ENCODE measurements around the gene MRPL48. TPM values are rescaled to one million over a fixed set of nuclear protein-coding genes. Genes with fewer than 3 reads are reported as not detected.
"Not testable (repeated sequence)": the region's sequence is repeated elsewhere in the genome, so short reads cannot be mapped to it uniquely, and the experiment has no call there.

The MRPL48 gene
- total RNA-seq, 1 experiment from 2014 or later, result 66.8 TPM

- ATAC-seq (no peak), DNase-seq (ENCODE audit: low read depth, low spot score) (no peak)
- RAD21 ChIA-PET (ENCODE audit: low non-redundant PET in 1 of 2, low total read pairs in 2 of 2, uncharacterized antibody in 2 of 2, unreplicated experiment in 2 of 2), result no interaction called here
- Histone ChIP-seq H3K9me2 (ENCODE audit: insufficient read depth) (no peaks in the 10 kb centered on the region), H2AFZ (ENCODE audit: low read depth, low read length, poor library complexity, severe bottlenecking) (no peak overlapping the region), H3K27ac (ENCODE audit: low read depth, low read length) (no peak overlapping the region), H3K36me3 (ENCODE audit: control insufficient read depth in 1 of 2, insufficient read depth in 2 of 2, low read length in 2 of 2) (no peaks in the 10 kb centered on the region), H3K4me2 (ENCODE audit: low read length) (no peak overlapping the region), H3K27me3 (ENCODE audit: insufficient read depth, low read length) (no peaks in the 10 kb centered on the region), H3K9me3 (ENCODE audit: control insufficient read depth in 1 of 2, insufficient read depth in 1 of 2, low read depth in 1 of 2, low read length in 2 of 2) (no peaks in the 10 kb centered on the region), H3K79me2 (ENCODE audit: insufficient read depth, low read length) (no peaks in the 10 kb centered on the region), H3K4me1 (ENCODE audit: control insufficient read depth in 1 of 2, insufficient read depth in 2 of 2, low read length in 2 of 2) (peaks cover 0 to 5% of the 10 kb centered on the region in 2 experiments; a peak in 1 of 4 replicates), H3K9ac (ENCODE audit: low read length) (no peak overlapping the region), H4K20me1 (ENCODE audit: insufficient read depth) (no peaks in the 10 kb centered on the region), H3K4me3 (replicated peaks in 1 of 2; ENCODE audit: low read depth in 1 of 2, low read length in 2 of 2) (no peak overlapping the region)
- POLR2A ChIA-PET, result interaction anchor here (5.5 kb wide), 1 partner anchor 11 kb away, joined by 51 read pairs; no protein-coding TSS in a partner anchor
- CTCF ChIA-PET, result no interaction called here
- no peak for TF ChIP-seq JUND (IDR thresholded peaks at IDR 0.05)
- no peak for TF ChIP-seq EZH2phosphoT487 (IDR thresholded peaks at IDR 0.05; ENCODE audit: borderline replicate concordance)
- no peak for TF ChIP-seq ELF1 (IDR thresholded peaks at IDR 0.05; ENCODE audit: borderline replicate concordance, low read depth)
- TF ChIP-seq RAD21 (IDR thresholded peaks at IDR 0.05; ENCODE audit: low read depth), result no peak
- no peak for TF ChIP-seq ATF3 (IDR thresholded peaks at IDR 0.05)
- TF ChIP-seq EZH2 (IDR thresholded peaks at IDR 0.05), result no peak
- TF ChIP-seq ZNF274 (IDR thresholded peaks at IDR 0.05; ENCODE audit: low read depth, low read length), result no peak
- TF ChIP-seq FOSL1 (IDR thresholded peaks at IDR 0.05; ENCODE audit: low read depth), result no peak
- no TSS peak for BruUV-seq (replicated peaks)
- intact Hi-C loops (cut with micrococcal nuclease), result no loop called here
Observed at GRCh38 chr11:73766763-73767162, 20.9 kb upstream of the MRPL48 start.

DNA sequence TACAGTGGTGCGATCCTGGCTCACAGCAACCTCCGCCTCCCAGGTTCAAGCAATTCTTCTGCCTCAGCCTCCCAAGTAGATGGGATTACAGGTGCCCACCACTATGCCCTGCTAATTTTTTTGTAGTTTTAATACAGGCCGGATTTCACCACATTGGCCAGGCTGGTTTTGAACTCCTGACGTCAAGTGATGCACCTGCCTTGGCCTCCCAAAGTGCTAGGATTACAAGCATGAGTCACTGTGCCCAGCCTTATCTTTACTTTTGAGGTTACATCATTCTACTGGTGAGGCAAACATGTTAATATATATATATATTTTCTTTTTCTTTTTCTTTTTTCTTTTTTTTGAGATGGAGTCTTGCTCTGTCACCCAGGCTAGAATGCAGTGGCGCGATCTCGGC, 16.9 kb upstream of the MRPL48 start:
- ATAC-seq; H4K20me1 ChIP-seq (ENCODE audit: insufficient read depth); H3K9ac ChIP-seq (ENCODE audit: low read length); H3K36me3 ChIP-seq (ENCODE audit: control insufficient read depth in 1 of 2, insufficient read depth in 2 of 2, low read length in 2 of 2); intact Hi-C loops (cut with micrococcal nuclease); CTCF ChIA-PET; H3K9me2 ChIP-seq (ENCODE audit: insufficient read depth); POLR2A ChIA-PET; H3K4me1 ChIP-seq (ENCODE audit: control insufficient read depth in 1 of 2, insufficient read depth in 2 of 2, low read length in 2 of 2); H3K27me3 ChIP-seq (ENCODE audit: insufficient read depth, low read length); H3K4me2 ChIP-seq (ENCODE audit: low read length); BruUV-seq (replicated peaks); H3K4me3 ChIP-seq (replicated peaks in 1 of 2; ENCODE audit: low read depth in 1 of 2, low read length in 2 of 2); H3K79me2 ChIP-seq (ENCODE audit: insufficient read depth, low read length); DNase-seq (ENCODE audit: low read depth, low spot score); H3K9me3 ChIP-seq (ENCODE audit: control insufficient read depth in 1 of 2, insufficient read depth in 1 of 2, low read depth in 1 of 2, low read length in 2 of 2); RAD21 ChIA-PET (ENCODE audit: low non-redundant PET in 1 of 2, low total read pairs in 2 of 2, uncharacterized antibody in 2 of 2, unreplicated experiment in 2 of 2); H2AFZ ChIP-seq (ENCODE audit: low read depth, low read length, poor library complexity, severe bottlenecking); H3K27ac ChIP-seq (ENCODE audit: low read depth, low read length): not testable (repeated sequence)
